Measurements from ENCODE around the gene FMO4. TPM values are rescaled to one million over a fixed set of nuclear protein-coding genes. Genes with fewer than 3 reads are reported as not detected.

FMO4 gene
- total RNA-seq, 3 donors from 2014 or later = 5.4 to 14.6 (median 8.7) TPM

DNA sequence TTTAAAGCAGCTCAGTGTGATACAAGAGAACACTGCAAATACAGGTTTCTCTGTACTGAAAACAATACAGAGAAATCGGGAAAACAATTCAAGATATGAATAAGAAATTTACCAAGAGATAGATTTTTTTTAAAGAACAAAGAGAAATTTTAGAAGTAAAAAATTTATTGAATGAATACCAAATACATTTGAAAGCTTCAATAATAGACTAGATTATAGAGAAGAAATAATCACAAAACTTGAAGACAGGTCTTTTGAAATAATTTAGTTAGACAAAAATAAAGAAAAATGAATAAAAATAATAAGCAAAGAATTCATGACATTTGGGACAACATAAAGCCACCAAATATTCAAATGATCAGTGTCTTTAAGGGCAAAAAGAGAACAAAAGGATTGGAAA, 13.6 kb upstream of the FMO4 start:
- no peaks in the 10 kb centered on the region for H3K4me1 ChIP-seq (ENCODE audit: low read depth)
- no peak overlapping the region for H3K4me3 ChIP-seq
- no peaks in the 10 kb centered on the region for H3K36me3 ChIP-seq (ENCODE audit: low read depth)
- intact Hi-C loops (cut with DNase I, micrococcal nuclease) = loop anchor here in 1 of 2 donors (10.0 kb wide), 1 partner anchor 56 kb away; the partner anchor contains the start of gene FMO1
- ATAC-seq (no peak), DNase-seq (no peak)
- TF ChIP-seq, protein P1, sequence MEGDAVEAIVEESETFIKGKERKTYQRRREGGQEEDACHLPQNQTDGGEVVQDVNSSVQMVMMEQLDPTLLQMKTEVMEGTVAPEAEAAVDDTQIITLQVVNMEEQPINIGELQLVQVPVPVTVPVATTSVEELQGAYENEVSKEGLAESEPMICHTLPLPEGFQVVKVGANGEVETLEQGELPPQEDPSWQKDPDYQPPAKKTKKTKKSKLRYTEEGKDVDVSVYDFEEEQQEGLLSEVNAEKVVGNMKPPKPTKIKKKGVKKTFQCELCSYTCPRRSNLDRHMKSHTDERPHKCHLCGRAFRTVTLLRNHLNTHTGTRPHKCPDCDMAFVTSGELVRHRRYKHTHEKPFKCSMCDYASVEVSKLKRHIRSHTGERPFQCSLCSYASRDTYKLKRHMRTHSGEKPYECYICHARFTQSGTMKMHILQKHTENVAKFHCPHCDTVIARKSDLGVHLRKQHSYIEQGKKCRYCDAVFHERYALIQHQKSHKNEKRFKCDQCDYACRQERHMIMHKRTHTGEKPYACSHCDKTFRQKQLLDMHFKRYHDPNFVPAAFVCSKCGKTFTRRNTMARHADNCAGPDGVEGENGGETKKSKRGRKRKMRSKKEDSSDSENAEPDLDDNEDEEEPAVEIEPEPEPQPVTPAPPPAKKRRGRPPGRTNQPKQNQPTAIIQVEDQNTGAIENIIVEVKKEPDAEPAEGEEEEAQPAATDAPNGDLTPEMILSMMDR (IDR thresholded peaks at IDR 0.05) = no peak
- H3K9me3 ChIP-seq = peaks cover 7% of the 10 kb centered on the region

DNA sequence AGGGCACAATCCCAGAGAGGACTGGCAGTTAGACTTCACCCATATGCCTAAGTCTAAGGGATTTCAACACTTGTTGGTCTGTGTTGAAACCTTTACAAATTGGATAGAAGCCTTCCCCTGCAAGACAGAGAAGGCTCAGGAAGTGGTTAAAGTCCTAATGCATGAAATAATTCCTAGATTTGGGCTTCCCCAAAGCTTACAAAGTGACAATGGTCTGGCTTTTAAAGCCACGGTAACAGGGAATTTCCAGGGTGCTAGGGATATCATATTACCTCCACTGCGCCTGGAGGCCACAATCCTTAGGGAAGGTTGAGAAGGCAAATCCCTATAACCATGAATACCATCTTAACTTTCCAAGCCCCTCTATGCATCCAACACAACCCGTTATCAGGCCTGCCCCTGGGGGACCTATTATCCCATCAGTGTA, 3.3 kb upstream of the FMO4 start:
- no peak overlapping the region for H3K4me3 ChIP-seq
- no peaks in the 10 kb centered on the region for H3K4me1 ChIP-seq (ENCODE audit: low read depth)
- ATAC-seq (no peak), DNase-seq (no peak)
- H3K36me3 ChIP-seq (ENCODE audit: low read depth) = no peaks in the 10 kb centered on the region
- intact Hi-C loops (cut with DNase I, micrococcal nuclease) = no loop called here
- H3K9me3 ChIP-seq = no peaks in the 10 kb centered on the region
- TF ChIP-seq, protein P1 (IDR thresholded peaks at IDR 0.05) = no peak

DNA sequence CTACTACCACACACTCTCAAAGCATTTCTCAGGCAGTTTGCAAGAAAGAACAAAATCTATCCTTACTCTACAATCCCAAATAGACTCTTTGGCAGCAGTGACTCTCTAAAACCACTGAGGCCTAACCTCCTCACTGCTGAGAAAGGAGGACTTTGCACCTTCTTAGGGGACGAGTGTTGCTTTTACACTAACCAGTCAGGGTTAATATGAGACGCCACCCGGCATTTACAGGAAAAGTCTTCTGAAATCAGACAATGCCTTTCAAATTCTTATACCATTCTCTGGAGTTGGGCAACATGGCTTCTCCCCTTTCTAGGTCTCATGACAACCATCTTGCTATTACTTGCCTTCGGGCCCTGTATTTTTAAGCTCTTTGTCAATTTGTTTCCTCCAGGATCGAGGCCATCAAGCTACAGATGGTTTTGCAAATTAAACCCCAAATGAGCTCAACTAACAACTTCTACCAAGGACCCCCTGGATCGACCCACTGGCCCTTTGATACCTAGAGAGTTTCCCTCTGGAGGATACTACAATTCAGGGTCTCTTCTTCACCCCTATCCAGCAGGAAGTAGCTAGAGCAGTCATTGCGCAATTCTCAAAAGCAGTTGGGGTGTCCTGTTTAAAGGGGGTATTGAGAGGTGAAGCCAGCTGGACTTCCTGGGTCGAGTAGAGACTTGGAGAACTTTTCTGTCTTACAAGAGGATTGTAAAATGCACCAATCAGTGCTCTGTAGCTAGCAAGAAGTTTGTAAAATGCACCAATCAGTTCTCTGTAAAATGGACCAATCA, 2.0 kb upstream of the FMO4 start:
- DNase-seq (no peak), ATAC-seq (no peak)
- TF ChIP-seq, protein P1 (IDR thresholded peaks at IDR 0.05) = no peak
- Histone ChIP-seq H3K4me1 (ENCODE audit: low read depth) (no peaks in the 10 kb centered on the region), H3K4me3 (no peak overlapping the region), H3K36me3 (ENCODE audit: low read depth) (no peaks in the 10 kb centered on the region), H3K9me3 (no peaks in the 10 kb centered on the region)
- intact Hi-C loops (cut with DNase I, micrococcal nuclease) = no loop called here

DNA sequence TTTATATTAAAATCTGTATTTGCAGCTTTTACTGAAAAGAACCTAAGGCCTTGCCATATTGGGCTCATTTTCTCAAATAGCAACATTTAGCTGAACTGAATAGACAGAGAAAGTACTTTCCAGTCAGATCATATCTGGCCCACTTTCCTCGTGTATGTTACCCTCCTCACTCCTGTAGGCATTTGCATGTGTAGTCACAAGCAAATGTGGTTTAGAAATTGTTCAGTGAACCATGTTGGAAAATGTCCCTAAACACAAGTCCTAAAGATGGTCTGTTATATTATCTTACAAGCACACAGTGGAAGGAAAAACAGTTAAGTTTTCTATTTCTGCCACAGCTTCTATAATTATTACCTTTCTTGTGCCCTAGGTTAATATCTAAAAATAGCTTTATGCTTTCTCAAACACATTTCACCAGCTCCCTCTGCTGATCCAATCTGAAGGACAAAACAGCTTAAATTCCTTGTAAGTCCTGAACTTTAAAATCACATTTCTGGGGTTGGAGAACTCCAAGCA, 606 bp upstream of the FMO4 start:
- Histone ChIP-seq H3K4me1 (ENCODE audit: low read depth) (no peaks in the 10 kb centered on the region), H3K36me3 (ENCODE audit: low read depth) (no peaks in the 10 kb centered on the region), H3K4me3 (no peak overlapping the region), H3K9me3 (no peaks in the 10 kb centered on the region)
- DNase-seq = no peak
- ATAC-seq = no peak
- intact Hi-C loops (cut with DNase I, micrococcal nuclease) = no loop called here
- TF ChIP-seq, protein P1 (IDR thresholded peaks at IDR 0.05) = no peak

DNA sequence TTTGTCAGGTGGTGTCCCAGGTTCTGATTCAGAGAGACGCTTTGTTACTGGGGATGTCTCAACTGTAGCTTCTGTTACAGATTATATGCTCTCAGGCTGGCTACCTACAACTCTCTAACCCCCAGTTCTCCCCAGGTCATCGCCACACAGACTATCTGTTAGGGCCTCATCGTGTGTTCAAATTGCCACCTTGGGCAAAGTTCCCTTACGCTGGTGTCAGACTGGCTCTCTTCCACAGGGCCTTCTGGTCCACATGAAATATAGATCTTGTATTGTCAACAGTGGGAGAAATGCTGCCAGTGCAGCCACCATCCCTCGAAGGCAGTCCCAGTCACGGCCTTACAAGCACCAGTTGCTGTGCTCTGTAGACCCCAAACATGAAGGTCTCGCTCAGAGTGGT, 15.3 kb downstream of the FMO4 start:
- Histone ChIP-seq H3K4me1 (ENCODE audit: low read depth) (no peaks in the 10 kb centered on the region), H3K36me3 (ENCODE audit: low read depth) (no peaks in the 10 kb centered on the region), H3K4me3 (no peak overlapping the region), H3K9me3 (no peaks in the 10 kb centered on the region)
- DNase-seq (no peak), ATAC-seq (no peak)
- TF ChIP-seq, protein P1 (IDR thresholded peaks at IDR 0.05) = no peak
- intact Hi-C loops (cut with DNase I, micrococcal nuclease) = no loop called here

Measured in mucosa of descending colon (tissue), 3 donors.